GM19043 (cell line): ENCODE data around the gene SOX18.

Experiments used
- ATAC-seq: cut with Tn5 transposase; IDR thresholded peaks from one replicate; pipeline ENCODE4 v1.9.1; 2021; ENCODE audit warnings: low read depth; ENCODE audit not compliant: unreplicated experiment

SOX18 gene

DNA sequence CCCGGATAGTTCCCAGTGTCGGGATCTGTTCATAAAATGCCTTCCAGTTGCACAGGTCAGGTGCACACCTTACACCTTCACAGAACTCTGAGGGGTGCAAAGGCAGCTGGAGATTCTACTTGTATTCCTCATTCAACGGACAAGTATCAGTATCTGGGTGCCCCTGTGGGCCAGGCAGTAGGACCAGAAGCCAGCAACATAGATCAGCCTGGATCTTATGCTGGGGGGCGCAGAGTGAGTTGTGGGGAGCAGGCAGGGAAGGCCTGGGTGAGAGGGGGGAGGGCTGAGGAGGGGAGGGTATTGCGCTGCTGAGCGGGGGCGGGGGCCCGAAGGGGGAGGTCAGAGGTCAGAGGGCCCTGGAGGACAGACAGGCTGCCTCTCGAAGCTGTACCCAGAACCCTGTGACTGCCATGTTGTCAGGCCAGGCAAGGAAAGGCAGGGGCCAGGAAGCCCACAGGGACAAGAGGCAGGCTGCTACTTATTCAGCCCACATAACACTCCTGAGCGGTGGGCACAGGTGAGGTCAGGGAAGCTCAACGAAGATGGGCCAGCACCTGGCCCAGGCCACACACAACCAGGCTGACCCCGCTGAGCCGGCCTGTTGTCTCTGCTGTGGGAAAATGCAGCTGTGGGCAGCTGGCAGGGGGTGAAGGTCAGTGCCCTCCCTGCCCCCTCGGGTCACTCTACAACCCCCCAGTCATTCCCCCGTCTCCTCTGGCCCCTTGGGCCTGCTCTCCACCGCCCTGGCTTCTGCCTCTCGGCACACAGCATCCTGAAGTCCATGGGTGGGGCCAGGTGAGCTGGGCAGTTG is 31.6 kb upstream of the SOX18 start:
- no peak for ATAC-seq

GRCh38 chr20:64080013-64080812 is 30.8 kb upstream of the SOX18 start, which contains the start of gene OPRL1:
TSS of gene OPRL1 (plus strand) at chr20:64080082. CDS start at chr20:64092721, 12,639 bp downstream.
- ATAC-seq: no peak

- ATAC-seq: no peak
Observed at GRCh38 chr20:64079273-64080012, 30.0 kb upstream of the SOX18 start, which contains the start of gene RGS19. TSS of gene RGS19 (minus strand) at chr20:64079518. CDS start at chr20:64076886, 2,632 bp downstream.

GRCh38 chr20:64078934-64079272 is 29.5 kb upstream of the SOX18 start:
- no peak for ATAC-seq

GRCh38 chr20:64077876-64078551 is 28.6 kb upstream of the SOX18 start:
- ATAC-seq: no peak

DNA sequence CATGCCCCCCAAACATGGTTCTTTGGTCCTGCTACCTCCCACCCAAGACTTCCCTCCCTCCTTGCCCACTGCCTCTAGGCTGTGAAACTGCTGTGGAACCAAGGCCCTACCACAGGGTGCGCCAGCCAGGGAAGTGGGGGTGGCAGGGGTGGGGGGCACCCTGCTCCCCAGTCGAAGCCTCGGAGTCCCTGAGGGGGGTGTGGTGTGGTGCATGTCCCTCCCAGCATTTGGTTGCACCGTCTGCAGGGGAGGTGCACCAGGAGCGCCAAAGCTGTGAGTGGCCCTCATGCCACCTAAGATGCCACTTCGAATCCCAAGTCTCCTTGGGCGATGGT is 28.1 kb upstream of the SOX18 start:
- no peak for ATAC-seq

- no peak for ATAC-seq
Observed at GRCh38 chr20:64077094-64077493, 27.7 kb upstream of the SOX18 start.

GRCh38 chr20:64076061-64076997 is 26.9 kb upstream of the SOX18 start:
- no peak for ATAC-seq

DNA sequence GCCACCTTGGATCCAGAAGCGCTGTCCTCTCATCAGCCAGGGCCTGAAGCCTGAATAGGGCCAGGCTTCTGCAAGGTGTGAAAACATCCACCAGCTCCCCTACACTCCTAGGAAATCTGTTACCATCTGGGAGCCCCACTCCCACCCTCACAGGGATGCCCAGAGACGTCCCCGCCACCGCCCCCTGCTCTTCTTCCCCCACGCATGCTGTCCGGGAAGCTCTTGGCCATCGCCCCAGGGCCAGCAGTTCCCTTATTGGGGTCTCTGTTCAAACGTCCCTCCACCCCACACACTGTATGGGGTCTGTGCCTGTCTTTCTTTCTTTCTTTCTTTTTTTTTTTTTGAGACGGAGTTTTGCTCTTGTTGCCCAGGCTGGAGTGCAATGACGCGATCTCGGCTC is 26.1 kb upstream of the SOX18 start:
- ATAC-seq: no peak

GRCh38 chr20:64074963-64075362 is 25.5 kb upstream of the SOX18 start:
- ATAC-seq: no peak

DNA sequence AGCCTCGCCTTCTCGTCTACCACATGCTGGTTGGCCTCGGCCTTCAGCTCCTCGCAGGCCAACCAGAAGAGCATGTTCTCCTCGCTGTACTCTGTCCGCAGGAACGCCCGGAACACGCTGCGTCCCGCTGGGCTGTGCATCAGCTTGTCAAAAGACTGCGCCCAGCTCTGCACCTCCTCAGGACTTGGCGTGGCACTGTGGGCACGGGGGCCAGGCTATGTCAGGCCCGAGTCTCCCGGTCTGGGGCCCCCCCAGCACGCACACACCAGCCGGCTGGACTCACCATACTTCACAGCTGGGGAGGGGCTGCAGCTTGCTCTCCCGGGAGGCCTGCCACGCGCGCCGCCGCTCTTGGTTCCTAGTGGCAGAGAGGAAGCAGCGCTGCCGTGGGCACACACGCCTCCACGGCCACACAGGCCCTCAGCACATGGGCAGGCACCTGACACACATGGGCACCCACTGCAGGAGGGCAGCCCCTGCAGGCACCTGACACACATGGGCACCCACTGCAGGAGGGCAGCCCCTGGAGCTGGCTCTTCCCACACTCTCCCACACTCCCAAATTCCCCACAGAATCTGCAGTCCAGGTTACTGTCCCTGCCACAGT is 24.8 kb upstream of the SOX18 start:
- no peak for ATAC-seq

DNA sequence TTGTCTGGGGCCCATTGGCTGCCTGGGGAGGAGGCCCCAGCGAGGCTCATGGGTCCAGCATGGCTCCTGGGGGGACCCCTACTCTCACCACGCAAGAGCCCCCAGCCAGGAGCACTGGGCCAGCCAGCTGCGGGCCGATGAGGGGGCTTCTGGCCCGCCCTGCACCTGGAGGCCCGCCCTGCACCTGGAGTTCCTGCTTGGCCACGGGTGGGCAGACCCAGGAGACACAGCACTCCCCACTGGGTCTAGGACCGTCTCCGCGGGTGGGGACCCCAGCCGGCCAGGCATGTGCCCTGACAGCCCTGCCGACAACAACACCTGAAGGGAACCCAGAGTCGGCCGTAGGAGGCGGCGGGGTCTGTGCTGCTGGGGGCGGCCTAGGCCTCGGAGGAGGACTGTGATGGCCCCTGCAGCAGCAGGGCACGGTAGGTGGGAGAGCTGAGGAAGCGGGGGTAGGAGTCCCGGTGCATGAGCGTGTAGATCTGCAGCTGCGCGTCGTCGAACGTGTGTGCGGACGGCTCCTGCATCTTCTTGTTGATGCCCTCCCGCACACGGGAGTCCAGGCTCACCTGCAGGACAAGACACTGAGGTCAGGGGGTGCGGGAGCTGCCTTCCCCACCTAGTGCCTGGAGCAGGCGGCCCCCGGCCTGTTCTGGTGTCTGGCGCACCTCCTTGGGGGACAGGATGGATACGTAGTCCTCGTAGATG is 24.2 kb upstream of the SOX18 start:
- no peak for ATAC-seq

GRCh38 chr20:64072498-64073063 is 23.1 kb upstream of the SOX18 start:
- ATAC-seq: no peak

GRCh38 chr20:64071341-64072332 is 22.2 kb upstream of the SOX18 start:
- ATAC-seq: no peak

GRCh38 chr20:64070244-64070993 is 21.0 kb upstream of the SOX18 start:
- no peak for ATAC-seq

- no peak for ATAC-seq
Observed at GRCh38 chr20:64069614-64070243, 20.3 kb upstream of the SOX18 start.
